Cardiac muscle cell (in vitro differentiated cells and primary cell): Measurements from ENCODE around the gene OR6B3. TPM values are rescaled to one million over a fixed set of nuclear protein-coding genes. Genes with fewer than 3 reads are reported as not detected.

Experiments used
- DNase-seq, 2 donors: peaks; one replicate each; pipeline versions ENCODE4 v3.0.0 to v3.0.0-alpha.2; 2010 to 2017; ENCODE audit warnings: low read depth in 1 of 2, low spot score in 1 of 2
- H3K27ac ChIP-seq: fragments of 200-600 bp; sonication (generic); 2 replicates; pipeline ENCODE4 v1.5.1; 2016
- H3K27me3 ChIP-seq: fragments of 200-600 bp; sonication (generic); 2 replicates; pipeline ENCODE4 v1.6.0; 2016; ENCODE audit warnings: control low read depth
- H3K36me3 ChIP-seq: fragments of 200-600 bp; sonication (generic); 2 replicates; pipeline ENCODE4 v1.5.1; 2016; ENCODE audit warnings: control low read depth
- H3K4me1 ChIP-seq: fragments of 200-600 bp; sonication (generic); 2 replicates; pipeline ENCODE4 v1.8.1; 2017; ENCODE audit warnings: low read depth, mild to moderate bottlenecking, mixed run types
- H3K4me3 ChIP-seq: fragments of 200-600 bp; sonication (generic); 2 replicates; pipeline ENCODE4 v1.5.1; 2016; ENCODE audit warnings: mild to moderate bottlenecking
- H3K9me3 ChIP-seq: fragments of 200-600 bp; sonication (generic); 2 replicates; pipeline ENCODE4 v1.5.1; 2017; ENCODE audit warnings: low read depth, mild to moderate bottlenecking, control low read depth
- polyA plus RNA-seq: library from polyadenylated mRNA; unstranded; fragments of >200 nt; fragmentation: Nextera tagmentation; extraction: Ambion mirVana; gene quantifications from 2 replicates; pipeline ENCODE4 v1.2.1, GENCODE V29; 2016
- total RNA-seq: library from RNA; depleted of rRNA; stranded (reverse); fragments of >200 nt; gene quantifications from 2 replicates; pipeline ENCODE4 v1.2.3, GENCODE V29; 2016
- TF ChIP-seq, protein P1 (sequence below): IDR thresholded peaks from 2 replicates; pipeline ENCODE4 v1.5.1; 2012; ENCODE audit warnings: low read depth, mild to moderate bottlenecking, low read length

OR6B3 gene
- total and polyA plus RNA-seq, 2 experiments from 2014 or later = not detected

DNA sequence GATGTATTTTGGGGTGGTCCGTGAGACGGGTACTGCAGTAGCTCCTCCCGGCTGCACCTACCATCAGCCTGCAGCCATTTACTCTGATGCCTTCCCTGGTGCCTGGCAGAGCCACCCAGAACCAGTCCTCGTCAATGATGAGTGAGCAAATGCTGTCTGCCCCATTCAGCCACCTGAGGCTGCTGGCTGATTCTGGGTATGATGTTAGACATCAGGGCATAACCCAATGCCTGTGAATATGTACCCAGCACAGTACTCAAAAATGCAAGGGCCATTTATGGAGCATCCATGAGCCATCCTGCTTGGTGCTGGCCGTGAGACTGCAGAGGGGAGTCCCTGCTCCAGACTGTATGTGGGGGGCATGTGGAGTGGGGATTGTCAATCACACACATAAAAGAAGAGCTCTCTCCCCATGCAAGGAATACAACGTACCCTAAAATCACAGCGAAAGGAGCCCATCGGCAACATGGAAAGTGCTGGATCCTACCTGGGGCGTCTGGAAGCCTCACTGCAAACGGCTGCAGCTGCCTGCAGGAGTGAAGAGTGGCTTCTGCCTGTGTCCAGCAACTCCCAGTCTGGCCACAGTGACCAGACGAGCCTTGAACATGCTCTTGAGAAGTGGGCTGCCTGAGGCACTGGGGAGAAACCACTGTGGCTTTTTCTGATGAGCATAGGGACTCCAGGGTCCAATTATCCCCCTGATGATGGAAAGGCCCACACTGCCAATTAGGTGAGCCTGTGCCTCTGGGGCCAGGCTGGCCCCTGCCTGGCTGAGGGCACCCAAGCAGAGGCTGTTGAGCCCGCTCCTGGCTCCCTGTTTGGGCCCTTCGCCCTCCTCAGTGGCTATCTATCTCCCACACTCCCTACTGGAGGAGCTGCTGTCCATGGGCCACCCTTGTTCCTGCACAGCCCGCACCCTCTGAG, 20.7 kb downstream of the OR6B3 start:
- no peaks in the 10 kb centered on the region for H3K9me3 ChIP-seq
- no peak for DNase-seq
- no peak overlapping the region for H3K27ac ChIP-seq
- H3K4me3 ChIP-seq = no peak overlapping the region
- H3K4me1 ChIP-seq = no peaks in the 10 kb centered on the region
- no peaks in the 10 kb centered on the region for H3K36me3 ChIP-seq
- TF ChIP-seq, protein P1, sequence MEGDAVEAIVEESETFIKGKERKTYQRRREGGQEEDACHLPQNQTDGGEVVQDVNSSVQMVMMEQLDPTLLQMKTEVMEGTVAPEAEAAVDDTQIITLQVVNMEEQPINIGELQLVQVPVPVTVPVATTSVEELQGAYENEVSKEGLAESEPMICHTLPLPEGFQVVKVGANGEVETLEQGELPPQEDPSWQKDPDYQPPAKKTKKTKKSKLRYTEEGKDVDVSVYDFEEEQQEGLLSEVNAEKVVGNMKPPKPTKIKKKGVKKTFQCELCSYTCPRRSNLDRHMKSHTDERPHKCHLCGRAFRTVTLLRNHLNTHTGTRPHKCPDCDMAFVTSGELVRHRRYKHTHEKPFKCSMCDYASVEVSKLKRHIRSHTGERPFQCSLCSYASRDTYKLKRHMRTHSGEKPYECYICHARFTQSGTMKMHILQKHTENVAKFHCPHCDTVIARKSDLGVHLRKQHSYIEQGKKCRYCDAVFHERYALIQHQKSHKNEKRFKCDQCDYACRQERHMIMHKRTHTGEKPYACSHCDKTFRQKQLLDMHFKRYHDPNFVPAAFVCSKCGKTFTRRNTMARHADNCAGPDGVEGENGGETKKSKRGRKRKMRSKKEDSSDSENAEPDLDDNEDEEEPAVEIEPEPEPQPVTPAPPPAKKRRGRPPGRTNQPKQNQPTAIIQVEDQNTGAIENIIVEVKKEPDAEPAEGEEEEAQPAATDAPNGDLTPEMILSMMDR = no peak
- no peaks in the 10 kb centered on the region for H3K27me3 ChIP-seq

GRCh38 chr2:240030379-240031094, 22.8 kb downstream of the OR6B3 start, which contains the start of gene OR6B2:
Gene OR6B2, minus strand, starts transcription at chr2:240030429. Its CDS starts 0 bp downstream, at chr2:240030429.
- H3K4me1 ChIP-seq = no peaks in the 10 kb centered on the region
- H3K27me3 ChIP-seq = no peaks in the 10 kb centered on the region
- H3K36me3 ChIP-seq = no peaks in the 10 kb centered on the region
- TF ChIP-seq, protein P1 = no peak
- H3K9me3 ChIP-seq = no peaks in the 10 kb centered on the region
- DNase-seq = no peak
- no peak within 1 kb of the TSS for H3K27ac ChIP-seq
- no peak within 1 kb of the TSS for H3K4me3 ChIP-seq

DNA sequence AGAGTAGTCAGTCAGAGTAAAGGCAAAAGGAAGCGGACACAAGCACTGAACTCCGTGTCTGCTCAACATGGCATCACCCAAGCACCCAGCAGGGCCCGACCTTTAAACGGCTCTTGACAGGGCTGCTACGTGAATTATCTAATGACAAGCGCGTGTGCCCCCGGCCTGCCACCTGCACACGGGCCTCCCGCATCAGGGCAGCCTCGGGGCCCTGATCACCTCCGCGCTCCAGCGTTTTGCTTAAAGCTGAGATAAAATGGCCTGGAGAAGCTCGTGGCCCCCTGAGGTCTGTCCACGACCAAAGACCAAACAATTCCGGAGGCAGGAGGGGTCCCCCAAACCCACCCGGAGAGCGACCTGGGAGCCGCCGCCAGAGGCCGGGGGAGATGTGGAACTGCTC, 28.6 kb downstream of the OR6B3 start:
- peaks cover 7% of the 10 kb centered on the region for H3K4me1 ChIP-seq
- no peaks in the 10 kb centered on the region for H3K27me3 ChIP-seq
- peaks cover 12% of the 10 kb centered on the region for H3K36me3 ChIP-seq
- H3K27ac ChIP-seq = peak overlapping the region; percentile 96
- peak; percentile 5 to 26 for DNase-seq
- TF ChIP-seq, protein P1 = no peak
- no peaks in the 10 kb centered on the region for H3K9me3 ChIP-seq
- H3K4me3 ChIP-seq = peak overlapping the region; percentile 64

DNA sequence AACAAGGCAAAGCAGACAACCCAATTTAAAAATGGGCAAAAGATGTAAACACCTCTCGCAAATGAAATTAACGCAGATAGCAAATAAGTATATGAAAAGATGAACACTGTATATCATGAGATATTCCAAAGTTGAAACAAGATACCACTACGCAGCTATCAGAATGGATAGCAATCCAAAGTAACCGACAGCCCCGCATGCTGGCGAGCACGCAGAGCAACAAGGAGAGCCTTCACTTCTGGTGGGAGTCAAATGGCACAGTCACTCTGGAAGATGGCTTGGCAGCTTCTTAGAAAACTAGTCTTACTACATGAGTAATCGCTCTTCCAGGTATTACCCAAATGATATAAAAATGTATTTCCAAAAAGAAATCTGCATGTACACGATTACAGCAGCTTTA, 29.5 kb downstream of the OR6B3 start:
- peaks cover 16% of the 10 kb centered on the region for H3K36me3 ChIP-seq
- H3K27me3 ChIP-seq = no peaks in the 10 kb centered on the region
- peak overlapping the region; percentile 64 for H3K4me3 ChIP-seq
- H3K27ac ChIP-seq = no peak overlapping the region
- H3K9me3 ChIP-seq = no peaks in the 10 kb centered on the region
- peaks cover 7% of the 10 kb centered on the region for H3K4me1 ChIP-seq
- TF ChIP-seq, protein P1 = no peak
- DNase-seq = no peak

DNA sequence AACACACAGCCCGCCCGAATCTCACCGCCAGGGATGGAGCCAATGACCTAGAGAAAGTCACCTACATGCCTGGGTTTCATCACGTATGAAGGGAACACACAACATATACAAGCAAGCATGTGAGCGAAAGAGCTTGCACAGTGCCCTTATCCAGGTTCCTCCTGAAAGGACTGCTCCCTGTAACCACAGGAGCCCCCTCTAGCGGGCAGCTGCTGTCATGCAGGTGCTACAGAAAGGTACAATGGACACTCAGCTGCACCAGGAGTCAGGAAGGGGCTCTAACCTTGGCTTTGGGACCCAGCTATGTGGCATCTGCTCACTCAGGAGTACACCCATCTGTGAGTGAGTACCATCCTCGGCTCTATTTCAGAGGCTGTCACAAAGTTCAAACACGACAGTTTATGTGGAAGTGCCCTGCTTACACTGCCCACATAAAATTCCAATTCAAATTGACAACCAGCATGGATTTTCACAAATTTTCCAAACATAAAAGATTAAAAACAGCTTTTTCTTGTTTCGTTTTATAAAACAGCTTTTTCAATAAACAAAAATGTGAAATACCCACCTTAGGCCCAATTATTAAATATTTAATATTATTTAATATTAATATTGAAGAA, 31.7 kb downstream of the OR6B3 start:
- Histone ChIP-seq H3K9me3 (no peaks in the 10 kb centered on the region), H3K27me3 (no peaks in the 10 kb centered on the region), H3K4me1 (peaks cover 7% of the 10 kb centered on the region), H3K27ac (no peak overlapping the region), H3K4me3 (no peak overlapping the region), H3K36me3 (peaks cover 32% of the 10 kb centered on the region)
- DNase-seq = peak; percentile 62 to 77
- TF ChIP-seq, protein P1 = peak; percentile 96
